HG02938 (cell line): Measurements from ENCODE around the gene SHROOM2.
"Not testable (repeated sequence)": the region's sequence is repeated elsewhere in the genome, so short reads cannot be mapped to it uniquely, and the experiment has no call there.

ENCODE experiments used
- ATAC-seq: cut with Tn5 transposase; IDR thresholded peaks from one replicate; pipeline ENCODE4 v1.9.1; 2021; ENCODE audit warnings: mild to moderate bottlenecking, moderate library complexity; ENCODE audit not compliant: unreplicated experiment

Gene SHROOM2

GRCh38 chrX:9785944-9786797 is at the start of gene SHROOM2:
SHROOM2 (plus strand) TSS chrX:9786429; CDS start chrX:9786546, 117 bp downstream.
- ATAC-seq, result no peak

GRCh38 chrX:9737363-9737762 is 48.9 kb upstream of the SHROOM2 start:
- no peak for ATAC-seq

GRCh38 chrX:9738151-9738550 is 48.1 kb upstream of the SHROOM2 start:
- no peak for ATAC-seq

- no peak for ATAC-seq
These were observed 47.1 kb upstream of the SHROOM2 start for GRCh38 chrX:9739130-9739529.

GRCh38 chrX:9745417-9746115 is 40.7 kb upstream of the SHROOM2 start:
- ATAC-seq, result no peak

- ATAC-seq, result no peak
These were observed 39.9 kb upstream of the SHROOM2 start for GRCh38 chrX:9746148-9746888.

- ATAC-seq, result no peak
These were observed 38.6 kb upstream of the SHROOM2 start for GRCh38 chrX:9747644-9748043.

- ATAC-seq, result no peak
These were observed 37.0 kb upstream of the SHROOM2 start for GRCh38 chrX:9749146-9749692.

GRCh38 chrX:9757366-9757765 is 28.9 kb upstream of the SHROOM2 start:
- no peak for ATAC-seq

GRCh38 chrX:9758021-9758638 is 28.1 kb upstream of the SHROOM2 start:
- no peak for ATAC-seq

GRCh38 chrX:9759337-9759736 is 26.9 kb upstream of the SHROOM2 start:
- no peak for ATAC-seq

GRCh38 chrX:9765072-9765736 is 21.0 kb upstream of the SHROOM2 start:
- ATAC-seq, result no peak

- ATAC-seq, result no peak
These were observed 20.5 kb upstream of the SHROOM2 start, which contains the start of gene GPR143 for GRCh38 chrX:9765737-9766097. GPR143 (minus strand) TSS chrX:9765847; CDS start chrX:9765817, 30 bp downstream.

GRCh38 chrX:9767375-9767774 is 18.9 kb upstream of the SHROOM2 start:
- no peak for ATAC-seq

GRCh38 chrX:9768321-9768839 is 17.8 kb upstream of the SHROOM2 start:
- ATAC-seq, result not testable (repeated sequence)

- no peak for ATAC-seq
These were observed 15.9 kb upstream of the SHROOM2 start for GRCh38 chrX:9770319-9770718.

- no peak for ATAC-seq
These were observed 13.3 kb upstream of the SHROOM2 start for GRCh38 chrX:9772943-9773342.

- ATAC-seq, result no peak
These were observed 10.3 kb upstream of the SHROOM2 start for GRCh38 chrX:9775930-9776329.

- ATAC-seq, result no peak
These were observed 4.3 kb upstream of the SHROOM2 start for GRCh38 chrX:9781941-9782340.

- no peak for ATAC-seq
These were observed 1.9 kb upstream of the SHROOM2 start for GRCh38 chrX:9784332-9784731.
